GM23248 (cell line): ENCODE measurements around the gene RPS6KB2.

Source experiments
- EZH2 ChIP-seq: fragments of 200-600 bp; sonication (generic); IDR thresholded peaks from 2 replicates; pipeline ENCODE4 v1.6.1; 2018; ENCODE audit warnings: antibody characterized with exemption, mild to moderate bottlenecking; ENCODE audit not compliant: insufficient read depth, poor library complexity, severe bottlenecking
- EZH2phosphoT487 ChIP-seq: fragments of 200-600 bp; sonication (generic); IDR thresholded peaks from 2 replicates; pipeline ENCODE4 v1.6.1; 2018; ENCODE audit warnings: antibody characterized with exemption, moderate library complexity, mild to moderate bottlenecking, low read depth; ENCODE audit not compliant: insufficient read depth

- no peak for TF ChIP-seq EZH2phosphoT487
- no peak for TF ChIP-seq EZH2
Observed at GRCh38 chr11:67432655-67433349, 4.5 kb downstream of the RPS6KB2 start.
